ENCODE data around the gene SEC14L5. TPM values are rescaled to one million over a fixed set of nuclear protein-coding genes. Genes with fewer than 3 reads are reported as not detected.

The SEC14L5 gene
- total RNA-seq, 1 donor from 2014 or later = 3.1 TPM

- TF ChIP-seq CTCF (IDR thresholded peaks at IDR 0.05; ENCODE audit: partially characterized antibody, unreplicated experiment) = no peak
- Mint-ChIP-seq H3K4me1 (ENCODE audit: low read depth, unreplicated experiment) (no peaks in the 10 kb centered on the region), H3K27me3 (ENCODE audit: unreplicated experiment) (no peaks in the 10 kb centered on the region), H3K36me3 (ENCODE audit: unreplicated experiment) (no peaks in the 10 kb centered on the region), H3K27ac (ENCODE audit: unreplicated experiment) (no peak overlapping the region), H3K4me3 (ENCODE audit: unreplicated experiment) (no peak overlapping the region), H3K9me3 (ENCODE audit: unreplicated experiment) (no peaks in the 10 kb centered on the region)
- DNase-seq = no peak
These were observed 69.0 kb downstream of the SEC14L5 start for GRCh38 chr16:5027086-5027485.

GRCh38 chr16:5027575-5028235, 69.6 kb downstream of the SEC14L5 start:
- Mint-ChIP-seq H3K9me3 (ENCODE audit: unreplicated experiment) (no peaks in the 10 kb centered on the region), H3K4me3 (ENCODE audit: unreplicated experiment) (no peak overlapping the region), H3K27me3 (ENCODE audit: unreplicated experiment) (peaks cover 1% of the 10 kb centered on the region), H3K27ac (ENCODE audit: unreplicated experiment) (no peak overlapping the region), H3K36me3 (ENCODE audit: unreplicated experiment) (no peaks in the 10 kb centered on the region), H3K4me1 (ENCODE audit: low read depth, unreplicated experiment) (no peaks in the 10 kb centered on the region)
- no peak for DNase-seq
- no peak for TF ChIP-seq CTCF (IDR thresholded peaks at IDR 0.05; ENCODE audit: partially characterized antibody, unreplicated experiment)

- TF ChIP-seq CTCF (IDR thresholded peaks at IDR 0.05; ENCODE audit: partially characterized antibody, unreplicated experiment) = no peak
- peaks cover 5% of the 10 kb centered on the region for H3K27me3 Mint-ChIP-seq (ENCODE audit: unreplicated experiment)
- H3K27ac Mint-ChIP-seq (ENCODE audit: unreplicated experiment) = no peak overlapping the region
- DNase-seq = no peak
- H3K4me3 Mint-ChIP-seq (ENCODE audit: unreplicated experiment) = no peak overlapping the region
- H3K36me3 Mint-ChIP-seq (ENCODE audit: unreplicated experiment) = no peaks in the 10 kb centered on the region
- peaks cover 2% of the 10 kb centered on the region for H3K9me3 Mint-ChIP-seq (ENCODE audit: unreplicated experiment)
- H3K4me1 Mint-ChIP-seq (ENCODE audit: low read depth, unreplicated experiment) = no peaks in the 10 kb centered on the region
These were observed 70.9 kb downstream of the SEC14L5 start for GRCh38 chr16:5028950-5029475.

GRCh38 chr16:5030251-5030870, 72.2 kb downstream of the SEC14L5 start:
- H3K4me3 Mint-ChIP-seq (ENCODE audit: unreplicated experiment) = no peak overlapping the region
- TF ChIP-seq CTCF (IDR thresholded peaks at IDR 0.05; ENCODE audit: partially characterized antibody, unreplicated experiment) = no peak

GRCh38 chr16:5031601-5032000, 73.5 kb downstream of the SEC14L5 start:
- H3K36me3 Mint-ChIP-seq (ENCODE audit: unreplicated experiment) = no peaks in the 10 kb centered on the region
- peaks cover 8% of the 10 kb centered on the region for H3K9me3 Mint-ChIP-seq (ENCODE audit: unreplicated experiment)
- no peak for TF ChIP-seq CTCF (IDR thresholded peaks at IDR 0.05; ENCODE audit: partially characterized antibody, unreplicated experiment)
- H3K27ac Mint-ChIP-seq (ENCODE audit: unreplicated experiment) = no peak overlapping the region
- H3K27me3 Mint-ChIP-seq (ENCODE audit: unreplicated experiment) = peaks cover 9% of the 10 kb centered on the region
- H3K4me3 Mint-ChIP-seq (ENCODE audit: unreplicated experiment) = no peak overlapping the region
- DNase-seq = no peak
- H3K4me1 Mint-ChIP-seq (ENCODE audit: low read depth, unreplicated experiment) = peaks cover 2% of the 10 kb centered on the region

More at GRCh38 chr16:5030251-5030870, 72.2 kb downstream of the SEC14L5 start:
- Mint-ChIP-seq H3K27ac (ENCODE audit: unreplicated experiment) (no peak overlapping the region), H3K4me1 (ENCODE audit: low read depth, unreplicated experiment) (peaks cover 2% of the 10 kb centered on the region), H3K36me3 (ENCODE audit: unreplicated experiment) (no peaks in the 10 kb centered on the region), H3K27me3 (ENCODE audit: unreplicated experiment) (peaks cover 9% of the 10 kb centered on the region), H3K9me3 (ENCODE audit: unreplicated experiment) (peaks cover 6% of the 10 kb centered on the region)
- no peak for DNase-seq
